Stimulated activated CD8-positive, alpha-beta memory T cell treated with anti-CD3 and anti-CD28 coated beads, Interleukin-4, amount 100 ng/mL, for 48 hours (primary cell): ENCODE measurements around the gene ELOA2.
"Not testable (repeated sequence)": the region's sequence is repeated elsewhere in the genome, so short reads cannot be mapped to it uniquely, and the experiment has no call there.

ENCODE experiments used
- DNase-seq: peaks from one replicate; pipeline ENCODE4 v3.0.0-alpha.2; 2020

Gene ELOA2

GRCh38 chr18:47020757-47021156 lies 14.7 kb downstream of the ELOA2 start:
- not testable (repeated sequence) for DNase-seq

GRCh38 chr18:47019870-47020269 lies 15.6 kb downstream of the ELOA2 start:
- DNase-seq: not testable (repeated sequence)
